ENCODE data around the gene PARD3. TPM values are rescaled to one million over a fixed set of nuclear protein-coding genes. Genes with fewer than 3 reads are reported as not detected.
"Not testable (repeated sequence)": the region's sequence is repeated elsewhere in the genome, so short reads cannot be mapped to it uniquely, and the experiment has no call there.

The PARD3 gene
- total RNA-seq, 1 donor from 2014 or later, result 88.7 TPM

DNA sequence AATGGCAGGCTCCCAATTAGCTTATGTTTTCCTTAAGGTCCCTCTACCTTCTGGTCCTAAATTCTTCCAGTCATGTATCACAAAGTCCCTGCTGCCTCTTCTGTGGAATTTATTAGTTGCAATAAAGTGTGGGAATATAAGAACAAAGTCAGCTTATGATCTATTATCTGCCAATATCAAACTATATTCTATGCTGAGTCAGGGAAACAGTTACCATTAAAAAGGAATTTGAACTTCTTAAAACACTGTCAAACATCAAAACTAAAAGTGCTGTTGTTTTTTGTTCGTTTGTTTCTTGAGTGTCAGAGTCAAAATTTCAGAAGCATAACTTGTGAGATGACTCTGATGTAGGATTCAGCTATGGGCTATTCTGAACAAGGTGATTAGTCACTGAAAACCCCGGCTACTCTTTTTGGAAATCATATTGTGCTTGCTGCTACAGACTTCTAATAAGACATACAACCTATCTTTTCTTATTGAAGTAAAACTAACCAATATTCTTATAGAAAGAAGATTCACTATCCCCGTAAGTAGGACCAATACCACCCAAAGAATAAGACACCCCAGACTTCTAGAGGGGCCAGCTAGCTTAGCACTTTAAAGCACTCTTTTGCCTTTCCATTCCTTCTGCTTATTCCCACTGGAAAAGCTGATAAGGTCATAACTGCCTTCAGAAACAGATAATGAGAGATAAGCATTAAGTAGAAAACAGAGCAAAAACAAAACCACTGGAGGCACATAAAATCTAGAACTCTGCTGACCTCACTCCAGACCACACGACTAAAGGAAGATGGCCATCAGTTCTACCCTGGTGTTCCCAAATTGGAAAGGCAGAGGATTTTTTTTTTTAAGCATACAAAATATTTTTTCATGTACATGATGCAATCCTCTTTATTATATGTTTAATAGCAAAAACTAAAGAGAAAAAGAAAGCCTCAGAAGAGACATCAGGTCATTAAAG lies 370.6 kb downstream of the PARD3 start:
- no peaks in the 10 kb centered on the region for H3K36me3 ChIP-seq (ENCODE audit: control insufficient read depth in 3 of 3, insufficient read depth in 3 of 3, low read length in 3 of 3)
- H3K9me3 ChIP-seq (ENCODE audit: control insufficient read depth in 3 of 3, low read length in 3 of 3), result no peaks in the 10 kb centered on the region
- no peaks in the 10 kb centered on the region for H3K4me1 ChIP-seq (ENCODE audit: control insufficient read depth in 3 of 3, insufficient read depth in 3 of 3, low read length in 3 of 3)
- H3K9ac ChIP-seq (ENCODE audit: low read depth in 1 of 3, low read length in 3 of 3), result no peak overlapping the region
- no peak overlapping the region for H3K4me3 ChIP-seq (ENCODE audit: low read length in 3 of 3)
- H3K27me3 ChIP-seq (ENCODE audit: control insufficient read depth in 3 of 3, insufficient read depth in 3 of 3, low read length in 3 of 3), result no peaks in the 10 kb centered on the region
- H3K27ac ChIP-seq (ENCODE audit: low read depth, low read length), result peak overlapping the region; percentile 9

GRCh38 chr10:34439386-34439785 lies 375.7 kb downstream of the PARD3 start:
- H3K36me3 ChIP-seq (ENCODE audit: control insufficient read depth in 3 of 3, insufficient read depth in 3 of 3, low read length in 3 of 3); H3K27me3 ChIP-seq (ENCODE audit: control insufficient read depth in 3 of 3, insufficient read depth in 3 of 3, low read length in 3 of 3); H3K9me3 ChIP-seq (ENCODE audit: control insufficient read depth in 3 of 3, low read length in 3 of 3); H3K4me3 ChIP-seq (ENCODE audit: low read length in 3 of 3); H3K9ac ChIP-seq (ENCODE audit: low read depth in 1 of 3, low read length in 3 of 3): not testable (repeated sequence)
- Histone ChIP-seq H3K4me1 (ENCODE audit: control insufficient read depth in 3 of 3, insufficient read depth in 3 of 3, low read length in 3 of 3) (peaks cover under 1 to 14% (median 1%) of the 10 kb centered on the region in 3 donors), H3K27ac (ENCODE audit: low read depth, low read length) (peak overlapping the region; percentile 57)

- Histone ChIP-seq H3K9me3 (ENCODE audit: control insufficient read depth in 3 of 3, low read length in 3 of 3) (no peaks in the 10 kb centered on the region), H3K9ac (ENCODE audit: low read depth in 1 of 3, low read length in 3 of 3) (no peak overlapping the region), H3K27ac (ENCODE audit: low read depth, low read length) (peak overlapping the region; percentile 49), H3K27me3 (ENCODE audit: control insufficient read depth in 3 of 3, insufficient read depth in 3 of 3, low read length in 3 of 3) (no peaks in the 10 kb centered on the region), H3K4me1 (ENCODE audit: control insufficient read depth in 3 of 3, insufficient read depth in 3 of 3, low read length in 3 of 3) (peaks cover 6 to 21% (median 7%) of the 10 kb centered on the region in 3 donors), H3K4me3 (ENCODE audit: low read length in 3 of 3) (no peak overlapping the region), H3K36me3 (ENCODE audit: control insufficient read depth in 3 of 3, insufficient read depth in 3 of 3, low read length in 3 of 3) (no peaks in the 10 kb centered on the region)
These were observed 376.4 kb downstream of the PARD3 start for GRCh38 chr10:34438741-34439140.

DNA sequence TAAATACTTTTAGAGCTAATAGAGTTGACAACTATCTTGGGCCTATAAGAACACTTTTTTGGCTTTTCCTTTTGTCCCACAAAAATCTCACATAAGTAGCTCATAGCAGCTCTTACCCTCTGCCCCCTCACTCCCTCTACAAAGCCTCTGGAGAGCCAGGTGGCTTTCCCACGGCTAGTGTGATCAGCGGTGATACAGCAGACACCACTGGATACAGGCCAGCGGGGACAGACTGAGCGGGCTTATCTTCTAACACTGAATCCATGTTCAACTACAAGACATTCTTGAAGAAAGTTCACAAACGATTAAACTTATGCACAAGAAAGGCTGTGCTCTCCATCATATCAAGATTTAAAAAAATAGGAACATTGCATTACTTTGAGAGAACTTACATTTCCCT lies 377.2 kb downstream of the PARD3 start:
- no peak overlapping the region for H3K9ac ChIP-seq (ENCODE audit: low read depth in 1 of 3, low read length in 3 of 3)
- no peak overlapping the region for H3K27ac ChIP-seq (ENCODE audit: low read depth, low read length)
- no peak overlapping the region for H3K4me3 ChIP-seq (ENCODE audit: low read length in 3 of 3)
- H3K27me3 ChIP-seq (ENCODE audit: control insufficient read depth in 3 of 3, insufficient read depth in 3 of 3, low read length in 3 of 3), result no peaks in the 10 kb centered on the region
- no peaks in the 10 kb centered on the region for H3K9me3 ChIP-seq (ENCODE audit: control insufficient read depth in 3 of 3, low read length in 3 of 3)
- no peaks in the 10 kb centered on the region for H3K36me3 ChIP-seq (ENCODE audit: control insufficient read depth in 3 of 3, insufficient read depth in 3 of 3, low read length in 3 of 3)
- peaks cover 6 to 21% (median 8%) of the 10 kb centered on the region in 3 donors for H3K4me1 ChIP-seq (ENCODE audit: control insufficient read depth in 3 of 3, insufficient read depth in 3 of 3, low read length in 3 of 3)

- Histone ChIP-seq H3K27ac (ENCODE audit: low read depth, low read length) (no peak overlapping the region), H3K9me3 (ENCODE audit: control insufficient read depth in 3 of 3, low read length in 3 of 3) (no peaks in the 10 kb centered on the region), H3K9ac (ENCODE audit: low read depth in 1 of 3, low read length in 3 of 3) (no peak overlapping the region), H3K4me1 (ENCODE audit: control insufficient read depth in 3 of 3, insufficient read depth in 3 of 3, low read length in 3 of 3) (peaks cover 6 to 29% (median 14%) of the 10 kb centered on the region in 3 donors), H3K27me3 (ENCODE audit: control insufficient read depth in 3 of 3, insufficient read depth in 3 of 3, low read length in 3 of 3) (no peaks in the 10 kb centered on the region), H3K36me3 (ENCODE audit: control insufficient read depth in 3 of 3, insufficient read depth in 3 of 3, low read length in 3 of 3) (no peaks in the 10 kb centered on the region), H3K4me3 (ENCODE audit: low read length in 3 of 3) (no peak overlapping the region)
These were observed 380.9 kb downstream of the PARD3 start for GRCh38 chr10:34434119-34434594.

DNA sequence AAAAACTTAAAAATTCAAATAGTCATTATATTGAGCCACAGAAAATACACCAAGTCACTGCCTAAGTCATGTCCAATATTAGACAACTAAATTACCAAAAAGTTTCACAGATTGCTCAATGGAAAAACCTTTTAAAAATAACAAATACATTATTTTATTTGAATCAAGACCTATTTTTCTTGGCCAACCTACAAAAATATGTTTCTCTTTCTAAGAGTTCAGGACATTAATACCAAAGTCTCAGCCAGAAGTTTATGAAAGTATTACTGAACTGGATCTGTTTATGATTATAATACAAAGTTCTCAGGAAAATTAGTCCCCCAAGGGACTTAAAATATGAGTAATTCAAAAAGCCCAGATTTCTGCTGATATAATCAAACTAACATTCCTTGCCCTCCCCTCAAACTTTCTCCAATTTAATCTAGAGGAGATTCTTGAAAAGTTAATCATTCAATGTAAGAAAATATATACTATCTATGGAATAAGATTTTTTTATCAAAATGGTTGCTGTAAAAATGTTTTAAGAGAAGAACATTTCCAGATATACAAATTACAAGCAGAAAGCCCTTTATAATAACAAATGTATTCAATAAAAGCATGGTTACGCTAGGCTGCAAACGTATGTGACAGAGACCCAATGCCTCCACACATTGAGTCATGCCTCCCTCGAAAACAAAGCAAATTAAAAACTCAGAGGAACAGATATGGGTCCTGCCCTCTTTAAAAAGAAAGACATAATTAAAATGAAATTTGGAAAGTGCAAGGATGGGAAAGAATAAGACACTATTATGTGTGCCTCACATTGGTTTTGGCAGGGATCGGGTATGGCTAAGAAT lies 381.6 kb downstream of the PARD3 start:
- no peaks in the 10 kb centered on the region for H3K27me3 ChIP-seq (ENCODE audit: control insufficient read depth in 3 of 3, insufficient read depth in 3 of 3, low read length in 3 of 3)
- no peaks in the 10 kb centered on the region for H3K9me3 ChIP-seq (ENCODE audit: control insufficient read depth in 3 of 3, low read length in 3 of 3)
- no peak overlapping the region for H3K4me3 ChIP-seq (ENCODE audit: low read length in 3 of 3)
- H3K27ac ChIP-seq (ENCODE audit: low read depth, low read length), result no peak overlapping the region
- no peak overlapping the region for H3K9ac ChIP-seq (ENCODE audit: low read depth in 1 of 3, low read length in 3 of 3)
- H3K4me1 ChIP-seq (ENCODE audit: control insufficient read depth in 3 of 3, insufficient read depth in 3 of 3, low read length in 3 of 3), result peaks cover 6 to 23% (median 14%) of the 10 kb centered on the region in 3 donors
- H3K36me3 ChIP-seq (ENCODE audit: control insufficient read depth in 3 of 3, insufficient read depth in 3 of 3, low read length in 3 of 3), result no peaks in the 10 kb centered on the region

DNA sequence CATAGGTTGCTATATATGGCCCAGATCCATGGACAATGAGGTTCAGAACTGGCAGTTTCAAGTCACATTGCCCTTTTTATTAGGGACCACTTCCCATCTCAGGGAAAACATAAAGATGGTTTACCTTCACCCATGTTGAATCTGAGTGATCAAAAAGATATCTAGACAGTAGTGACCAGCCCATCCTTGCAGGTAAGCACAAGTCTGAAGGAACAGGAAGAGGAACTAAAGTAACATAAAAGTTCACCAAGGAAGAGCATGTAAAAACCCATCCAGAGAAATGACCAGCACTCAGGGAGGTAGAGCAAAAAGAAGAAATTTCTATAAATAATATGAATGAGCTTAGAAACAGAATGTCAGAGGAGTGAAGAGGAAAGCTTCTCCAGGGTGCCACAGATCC lies 382.5 kb downstream of the PARD3 start:
- Histone ChIP-seq H3K9me3 (ENCODE audit: control insufficient read depth in 3 of 3, low read length in 3 of 3) (no peaks in the 10 kb centered on the region), H3K4me3 (ENCODE audit: low read length in 3 of 3) (no peak overlapping the region), H3K27ac (ENCODE audit: low read depth, low read length) (no peak overlapping the region), H3K4me1 (ENCODE audit: control insufficient read depth in 3 of 3, insufficient read depth in 3 of 3, low read length in 3 of 3) (peaks cover 6 to 21% (median 14%) of the 10 kb centered on the region in 3 donors), H3K9ac (ENCODE audit: low read depth in 1 of 3, low read length in 3 of 3) (no peak overlapping the region), H3K36me3 (ENCODE audit: control insufficient read depth in 3 of 3, insufficient read depth in 3 of 3, low read length in 3 of 3) (no peaks in the 10 kb centered on the region), H3K27me3 (ENCODE audit: control insufficient read depth in 3 of 3, insufficient read depth in 3 of 3, low read length in 3 of 3) (no peaks in the 10 kb centered on the region)

- H3K27me3 ChIP-seq (ENCODE audit: control insufficient read depth in 3 of 3, insufficient read depth in 3 of 3, low read length in 3 of 3), result no peaks in the 10 kb centered on the region
- no peak overlapping the region for H3K27ac ChIP-seq (ENCODE audit: low read depth, low read length)
- no peak overlapping the region for H3K9ac ChIP-seq (ENCODE audit: low read depth in 1 of 3, low read length in 3 of 3)
- H3K4me3 ChIP-seq (ENCODE audit: low read length in 3 of 3), result no peak overlapping the region
- H3K4me1 ChIP-seq (ENCODE audit: control insufficient read depth in 3 of 3, insufficient read depth in 3 of 3, low read length in 3 of 3), result peaks cover 6 to 18% (median 14%) of the 10 kb centered on the region in 3 donors
- H3K36me3 ChIP-seq (ENCODE audit: control insufficient read depth in 3 of 3, insufficient read depth in 3 of 3, low read length in 3 of 3), result no peaks in the 10 kb centered on the region
- no peaks in the 10 kb centered on the region for H3K9me3 ChIP-seq (ENCODE audit: control insufficient read depth in 3 of 3, low read length in 3 of 3)
These were observed 384.4 kb downstream of the PARD3 start for GRCh38 chr10:34430685-34431084.

GRCh38 chr10:34428501-34428900 lies 386.6 kb downstream of the PARD3 start:
- H3K27ac ChIP-seq (ENCODE audit: low read depth, low read length), result no peak overlapping the region
- no peak overlapping the region for H3K4me3 ChIP-seq (ENCODE audit: low read length in 3 of 3)
- H3K27me3 ChIP-seq (ENCODE audit: control insufficient read depth in 3 of 3, insufficient read depth in 3 of 3, low read length in 3 of 3), result no peaks in the 10 kb centered on the region
- H3K9me3 ChIP-seq (ENCODE audit: control insufficient read depth in 3 of 3, low read length in 3 of 3), result no peaks in the 10 kb centered on the region
- H3K9ac ChIP-seq (ENCODE audit: low read depth in 1 of 3, low read length in 3 of 3), result no peak overlapping the region
- peaks cover 0 to 7% (median 5%) of the 10 kb centered on the region in 3 donors for H3K4me1 ChIP-seq (ENCODE audit: control insufficient read depth in 3 of 3, insufficient read depth in 3 of 3, low read length in 3 of 3)
- no peaks in the 10 kb centered on the region for H3K36me3 ChIP-seq (ENCODE audit: control insufficient read depth in 3 of 3, insufficient read depth in 3 of 3, low read length in 3 of 3)

- Histone ChIP-seq H3K4me1 (ENCODE audit: control insufficient read depth in 3 of 3, insufficient read depth in 3 of 3, low read length in 3 of 3) (peaks cover 0 to 7% (median 5%) of the 10 kb centered on the region in 3 donors), H3K27ac (ENCODE audit: low read depth, low read length) (no peak overlapping the region), H3K36me3 (ENCODE audit: control insufficient read depth in 3 of 3, insufficient read depth in 3 of 3, low read length in 3 of 3) (no peaks in the 10 kb centered on the region), H3K9me3 (ENCODE audit: control insufficient read depth in 3 of 3, low read length in 3 of 3) (no peaks in the 10 kb centered on the region), H3K9ac (ENCODE audit: low read depth in 1 of 3, low read length in 3 of 3) (no peak overlapping the region), H3K27me3 (ENCODE audit: control insufficient read depth in 3 of 3, insufficient read depth in 3 of 3, low read length in 3 of 3) (no peaks in the 10 kb centered on the region), H3K4me3 (ENCODE audit: low read length in 3 of 3) (no peak overlapping the region)
These were observed 387.2 kb downstream of the PARD3 start for GRCh38 chr10:34427911-34428216.

Measured in skeletal muscle tissue (tissue), 4 donors.